Ammon's horn (tissue), 1 donor: ENCODE data around the gene FARP1.

Experiments
- DNase-seq: peaks from one replicate; pipeline ENCODE4 v3.0.0-alpha.2; 2016; ENCODE audit warnings: low spot score

Gene FARP1

DNA sequence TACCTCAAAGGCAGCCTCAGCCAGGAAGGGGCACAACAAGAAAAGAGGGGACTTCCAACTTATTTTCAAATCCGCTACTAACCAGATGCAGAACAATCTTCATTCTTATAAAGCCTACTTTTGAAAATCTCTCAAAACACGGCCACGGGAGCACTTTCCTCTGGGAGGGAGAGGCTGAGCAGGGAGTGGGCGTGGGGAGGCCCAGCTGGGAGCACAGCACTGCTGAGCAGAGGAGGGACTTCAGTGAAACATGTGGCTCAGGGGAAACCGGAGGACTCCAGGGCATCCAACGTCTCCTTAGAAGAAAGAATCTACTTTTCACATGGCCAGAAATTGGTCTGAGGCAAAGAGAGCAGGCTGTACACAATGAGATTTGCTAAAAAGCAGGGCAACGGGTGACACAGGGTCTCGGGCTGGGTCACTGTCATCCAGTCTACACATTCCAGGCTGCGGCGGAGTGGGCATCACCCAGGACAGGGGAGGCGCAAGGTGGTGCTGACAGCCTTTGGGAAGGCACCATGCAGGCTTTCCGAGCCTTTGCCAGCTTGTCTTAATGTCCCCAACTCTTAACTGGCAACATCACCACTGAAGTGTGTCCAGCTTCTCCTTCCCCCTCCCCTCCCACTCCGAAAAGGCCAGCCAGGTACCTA is 317.0 kb downstream of the FARP1 start:
- DNase-seq: no peak

DNA sequence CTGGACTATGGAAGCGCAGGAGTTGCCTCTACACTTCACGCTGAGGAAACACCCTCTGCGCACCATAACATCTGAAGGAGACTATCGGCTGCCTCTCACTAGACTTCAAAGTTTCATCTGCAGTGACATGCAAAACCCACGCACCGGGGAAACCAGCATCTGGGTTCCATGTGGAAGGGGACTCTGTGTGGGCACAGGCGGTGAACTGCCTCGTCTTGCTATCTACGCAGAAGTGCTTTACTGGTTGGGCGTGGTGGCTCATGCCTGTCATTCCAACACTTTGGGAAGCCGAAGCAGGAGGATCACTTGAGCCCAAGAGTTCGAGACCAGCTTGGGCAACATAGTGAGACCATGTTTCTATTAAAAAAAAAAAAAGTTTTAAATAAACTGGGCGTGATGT is 317.6 kb downstream of the FARP1 start:
- DNase-seq: peak; percentile 27

DNA sequence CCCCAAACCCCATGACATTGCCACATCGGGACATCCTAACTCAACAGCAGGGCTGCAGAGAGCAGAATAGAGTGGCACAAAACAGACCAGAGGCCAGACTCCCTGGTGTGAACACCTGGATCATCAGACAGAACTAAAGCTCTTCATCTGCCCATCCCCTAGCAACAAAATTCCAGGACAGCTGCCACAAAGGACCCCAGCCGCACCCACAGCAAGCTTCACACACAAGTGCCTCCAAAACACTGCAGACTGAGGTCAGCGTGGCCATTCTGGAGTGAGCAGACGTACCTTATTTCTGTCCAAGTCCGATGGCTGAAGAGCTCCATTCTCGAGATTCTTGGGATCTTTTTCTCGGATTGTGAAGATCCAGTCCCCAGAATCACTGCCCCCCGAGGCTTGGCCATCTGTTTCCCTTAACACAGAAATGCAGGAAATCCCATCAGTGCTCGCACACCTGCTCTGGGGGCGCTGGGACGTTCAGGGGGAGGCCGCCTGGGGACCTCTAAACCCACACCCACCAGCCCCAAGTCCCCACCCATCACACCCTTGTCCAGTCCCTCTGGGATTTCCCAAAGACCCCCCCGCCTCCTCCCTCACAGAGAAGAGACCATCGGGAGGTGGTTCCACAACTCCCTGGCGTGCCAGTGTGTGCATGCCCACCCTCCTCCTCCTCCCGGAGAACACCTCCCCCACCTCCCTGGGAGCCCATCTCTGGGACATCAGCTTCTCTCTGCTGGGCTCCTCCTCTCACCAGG is 318.8 kb downstream of the FARP1 start:
- DNase-seq: no peak

DNA sequence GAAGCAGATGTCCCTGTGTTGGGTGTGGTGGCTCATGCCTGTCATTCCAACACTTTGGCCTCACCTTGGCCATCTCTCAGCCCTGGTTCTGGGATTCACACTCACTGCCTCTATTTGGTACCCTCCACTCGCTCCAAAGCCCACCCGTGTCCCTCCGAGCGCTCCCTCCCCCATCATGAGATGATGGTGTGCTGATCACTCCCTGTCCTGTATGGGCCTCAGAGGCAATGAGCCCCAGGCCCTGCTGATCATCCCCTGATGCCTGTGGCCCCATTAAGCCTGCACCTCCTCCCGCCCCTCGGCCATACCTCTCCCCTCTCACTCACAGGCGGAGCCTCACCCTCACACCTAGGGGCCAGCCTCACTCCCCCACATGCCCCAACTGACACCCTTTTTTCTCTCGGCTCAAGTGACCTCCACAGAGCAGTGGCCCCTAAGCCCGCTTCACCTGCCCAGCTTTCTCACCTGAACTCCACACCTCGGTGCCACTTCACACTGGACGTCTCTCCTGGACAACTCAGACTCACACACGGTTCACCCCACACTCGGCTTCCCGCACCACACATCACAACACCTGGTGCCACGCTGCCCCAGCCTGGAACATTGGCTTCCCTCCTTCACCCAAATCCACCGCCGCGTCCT is 319.5 kb downstream of the FARP1 start:
- DNase-seq: no peak

DNA sequence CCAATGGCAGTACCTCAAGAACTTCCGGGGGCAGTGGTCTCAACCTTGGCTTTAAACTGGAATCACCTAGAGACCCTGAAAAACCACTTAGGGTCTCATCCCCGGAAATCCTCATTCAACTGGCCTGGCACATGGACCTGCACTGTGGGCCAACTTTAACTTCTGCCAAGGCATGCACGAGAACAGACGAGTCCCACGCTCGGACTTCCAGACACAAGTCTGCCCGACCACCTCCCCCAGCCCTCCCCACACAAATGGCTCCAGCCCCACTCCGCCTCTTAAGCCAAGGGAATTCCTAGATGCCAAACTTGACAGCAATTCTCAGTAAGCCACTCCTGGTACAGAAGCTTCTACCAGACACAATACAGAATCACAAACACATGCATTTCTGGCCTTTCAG is 320.1 kb downstream of the FARP1 start:
- DNase-seq: no peak

DNA sequence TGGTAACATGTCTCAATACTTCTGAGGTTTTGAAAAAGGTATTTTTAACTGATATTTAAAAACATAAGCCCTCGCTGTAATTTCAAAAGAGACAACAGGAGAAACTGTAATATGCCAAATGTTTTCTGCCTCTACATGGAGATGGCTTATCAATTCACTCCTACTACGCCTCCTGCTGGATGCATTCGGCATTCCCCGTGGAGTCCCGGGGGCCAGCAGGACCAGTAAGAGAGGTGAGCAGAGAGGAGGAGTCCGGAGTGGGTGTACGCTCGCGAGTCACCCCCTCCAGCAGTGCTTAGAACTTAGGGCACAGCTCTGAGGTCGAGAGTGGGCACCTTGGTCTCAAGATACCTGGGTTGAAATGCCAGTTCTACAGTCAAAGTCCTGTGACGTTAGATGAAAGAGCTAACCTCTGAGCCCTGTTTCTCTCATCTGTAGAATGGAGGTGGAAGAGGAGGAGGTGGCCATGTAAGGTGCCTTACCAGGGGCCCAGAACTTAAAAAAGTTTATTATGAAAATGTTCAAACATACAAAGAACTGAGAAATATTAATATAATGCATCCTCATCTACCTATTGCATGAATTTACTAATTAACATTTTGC is 323.8 kb downstream of the FARP1 start:
- DNase-seq: no peak

DNA sequence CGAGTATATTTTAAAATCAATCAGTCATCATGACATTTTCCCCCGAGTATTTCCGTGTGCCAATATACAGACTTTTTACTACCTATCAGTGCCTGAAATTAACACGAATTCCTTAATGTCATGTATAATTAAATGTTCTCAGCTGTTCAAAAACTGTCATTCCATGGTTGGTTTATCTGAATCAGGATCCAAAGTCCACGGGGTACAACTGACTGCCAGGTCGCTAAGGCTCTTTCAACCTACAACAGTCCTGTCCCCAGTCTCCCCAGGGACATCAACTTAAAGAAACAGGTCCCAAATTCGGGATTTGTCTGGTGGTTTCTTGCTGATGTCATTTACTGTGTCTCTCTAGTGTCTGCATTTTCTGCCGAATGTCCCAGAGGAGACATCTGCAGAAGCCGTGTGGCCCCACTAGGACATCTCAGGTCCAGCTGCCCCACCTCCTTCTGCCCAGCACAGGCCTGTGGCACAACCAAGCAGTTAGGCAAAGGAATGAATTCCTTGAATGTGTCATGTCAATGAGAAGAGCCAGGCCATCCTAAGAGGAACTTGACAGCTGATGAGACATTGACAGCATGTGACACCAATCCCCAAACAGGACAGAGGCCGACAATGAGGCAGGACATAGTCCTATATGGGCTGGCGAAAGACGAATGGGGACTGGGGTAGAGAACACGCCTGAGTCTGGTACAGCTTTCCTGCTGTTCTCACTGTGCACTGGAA is 324.5 kb downstream of the FARP1 start:
- no peak for DNase-seq

DNA sequence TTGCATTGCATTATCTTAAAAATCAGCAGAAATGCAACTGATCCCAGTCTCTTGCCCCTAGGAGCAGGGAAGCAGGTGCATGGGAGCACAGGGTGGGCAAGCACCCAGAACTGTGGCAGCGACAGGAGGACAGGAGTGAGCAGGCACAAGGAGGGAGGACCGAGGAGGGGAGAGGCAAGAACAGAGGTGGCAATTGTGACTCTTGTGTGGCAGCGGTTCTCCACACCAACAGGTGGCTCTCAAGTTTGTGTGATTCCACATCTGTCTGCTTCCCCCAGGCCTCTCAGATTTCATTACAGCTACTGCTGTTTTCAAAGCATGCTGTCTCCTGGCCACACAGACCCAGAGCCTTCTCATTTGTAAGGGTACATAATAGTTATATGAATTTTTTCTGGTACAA is 325.5 kb downstream of the FARP1 start:
- DNase-seq: no peak

DNA sequence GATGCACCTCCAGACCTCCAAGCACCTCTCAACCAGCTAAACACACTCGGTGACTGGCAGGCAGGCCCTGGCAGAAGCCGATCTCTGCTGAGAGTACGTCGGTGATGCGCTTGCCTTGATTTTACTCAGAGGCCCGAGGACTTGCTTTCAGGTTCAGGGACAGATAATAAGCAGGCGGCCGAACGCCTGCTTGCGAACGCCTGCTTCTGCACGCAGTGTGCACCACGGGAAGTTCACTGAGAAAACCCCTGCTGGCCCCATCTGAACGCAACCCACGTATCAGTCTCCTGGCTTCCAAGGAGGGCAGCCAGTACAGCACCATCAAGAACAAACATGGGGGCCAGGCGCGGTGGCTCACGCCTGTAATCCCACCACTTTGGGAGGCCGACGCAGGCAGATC is 326.0 kb downstream of the FARP1 start:
- no peak for DNase-seq

DNA sequence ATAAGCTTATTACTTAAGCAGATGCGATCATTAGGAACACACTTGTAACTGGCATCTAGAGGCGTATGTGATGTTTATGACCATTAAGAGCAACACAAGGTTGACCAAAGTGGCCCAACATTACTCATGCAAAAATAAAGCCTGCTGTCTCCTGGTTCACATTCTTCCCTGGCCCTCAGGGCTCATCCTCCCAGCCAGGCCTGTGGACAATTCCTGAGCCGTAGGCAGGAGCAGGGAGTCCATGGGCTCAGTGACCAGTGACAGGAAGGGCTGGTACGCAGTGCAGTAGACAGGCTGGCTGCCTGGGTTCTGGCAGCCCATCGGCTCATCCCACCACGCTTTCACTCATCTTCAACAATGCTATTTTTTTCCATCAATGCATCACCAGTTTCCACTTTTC is 328.0 kb downstream of the FARP1 start:
- DNase-seq: no peak

DNA sequence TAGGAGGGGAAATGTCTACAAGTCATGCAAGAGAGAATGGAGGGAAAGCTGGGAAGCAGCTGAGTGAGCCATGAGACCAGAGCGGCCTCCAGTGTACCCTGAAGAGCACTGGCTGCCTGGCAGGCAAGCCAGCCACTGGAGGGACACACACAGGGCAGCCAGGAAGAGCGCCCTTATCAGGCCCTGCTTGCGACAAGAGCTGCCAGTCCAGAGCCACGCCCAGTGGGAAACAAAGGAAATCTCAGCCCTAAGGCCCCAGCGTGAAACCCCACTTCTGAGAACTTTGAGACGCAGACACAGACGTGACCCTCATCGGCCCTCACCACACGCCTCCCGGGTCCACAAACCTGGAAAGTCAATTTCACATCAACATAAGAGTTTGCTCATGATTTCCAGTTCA is 329.0 kb downstream of the FARP1 start:
- no peak for DNase-seq

DNA sequence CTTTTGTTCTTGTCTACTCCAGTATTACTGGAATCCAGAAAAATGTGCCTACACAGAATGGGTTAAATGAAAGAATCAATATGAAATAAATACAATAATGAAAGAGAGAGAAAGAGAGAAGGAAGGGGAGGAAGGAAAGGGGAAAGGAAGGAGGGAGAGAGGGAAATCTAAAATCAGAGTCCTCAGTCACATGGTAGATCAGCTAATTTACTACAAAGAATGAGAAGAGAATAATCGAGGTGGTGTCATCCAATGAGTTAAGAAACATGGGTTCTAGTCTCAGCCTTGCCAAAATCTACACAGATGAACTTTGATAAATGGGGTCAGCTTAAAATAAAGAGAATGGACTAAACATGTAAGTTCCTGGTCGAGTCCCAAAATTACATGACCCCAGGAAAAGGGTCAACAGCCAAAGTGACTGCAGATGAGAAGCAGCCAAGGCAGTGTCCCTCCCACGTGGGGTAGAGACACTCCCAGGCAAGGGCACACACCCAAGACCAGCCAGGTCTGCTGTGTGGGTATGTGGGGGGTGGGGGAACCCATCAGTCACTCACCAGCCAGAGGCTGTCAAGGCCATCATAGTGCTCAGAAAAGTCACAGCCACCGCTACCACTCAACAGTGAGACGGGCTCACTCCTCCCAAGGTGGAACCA is 330.4 kb downstream of the FARP1 start:
- no peak for DNase-seq

DNA sequence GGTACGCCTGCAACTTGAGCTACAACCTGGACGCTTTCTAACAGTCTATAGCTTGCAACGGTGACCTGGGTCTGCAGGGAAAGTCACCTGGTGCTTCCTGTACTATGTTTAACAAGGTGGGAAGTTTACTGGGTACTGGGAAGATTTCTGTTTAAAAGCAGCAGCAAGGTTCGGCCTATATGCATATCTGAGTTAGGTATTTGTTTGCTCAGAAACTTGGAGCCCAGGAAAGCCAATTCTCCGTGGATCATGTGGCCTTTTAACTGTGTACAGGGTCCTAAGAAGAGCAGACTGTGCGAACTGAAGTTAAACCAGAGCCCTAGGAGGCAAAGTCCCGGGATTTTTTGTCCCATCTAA is 330.9 kb downstream of the FARP1 start:
- DNase-seq: no peak

DNA sequence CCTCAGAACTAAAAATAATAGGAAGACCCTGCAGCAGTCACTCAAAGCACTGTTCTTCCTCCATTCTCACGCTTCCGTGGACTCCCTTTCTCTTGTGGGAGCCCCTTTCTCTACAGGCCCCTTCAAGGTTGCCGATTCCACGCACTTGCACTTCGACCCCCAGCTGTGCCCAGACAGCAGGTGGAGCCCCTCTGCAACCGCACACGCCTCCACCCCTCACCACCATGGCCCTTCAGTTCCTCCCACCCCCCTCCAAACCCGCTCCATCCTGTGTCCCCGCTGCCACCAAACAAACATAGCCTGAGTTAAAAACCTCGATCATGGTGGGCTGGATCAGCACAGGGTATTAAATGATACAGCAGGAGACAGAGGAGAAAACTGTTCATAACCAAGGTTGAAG is 331.4 kb downstream of the FARP1 start:
- DNase-seq: no peak

DNA sequence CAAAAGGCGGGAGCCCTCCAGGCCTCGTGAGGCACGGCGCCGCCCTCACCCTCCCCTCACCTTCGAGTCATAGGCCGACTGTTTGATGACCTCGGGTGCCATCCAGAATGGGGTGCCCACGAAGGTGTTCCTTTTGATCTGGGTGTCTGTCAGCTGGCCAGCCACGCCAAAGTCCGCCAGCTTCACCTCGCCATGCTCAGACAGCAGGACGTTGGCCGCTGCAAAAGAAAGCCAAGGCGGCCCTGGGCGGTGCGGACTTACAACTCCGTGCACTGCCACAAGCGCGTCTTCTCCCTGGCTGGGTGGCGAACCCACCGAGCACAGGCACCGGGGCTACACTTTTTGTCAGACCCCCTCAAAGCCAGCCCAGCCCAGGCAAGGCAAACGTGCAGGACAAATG is 331.9 kb downstream of the FARP1 start:
- DNase-seq: no peak

DNA sequence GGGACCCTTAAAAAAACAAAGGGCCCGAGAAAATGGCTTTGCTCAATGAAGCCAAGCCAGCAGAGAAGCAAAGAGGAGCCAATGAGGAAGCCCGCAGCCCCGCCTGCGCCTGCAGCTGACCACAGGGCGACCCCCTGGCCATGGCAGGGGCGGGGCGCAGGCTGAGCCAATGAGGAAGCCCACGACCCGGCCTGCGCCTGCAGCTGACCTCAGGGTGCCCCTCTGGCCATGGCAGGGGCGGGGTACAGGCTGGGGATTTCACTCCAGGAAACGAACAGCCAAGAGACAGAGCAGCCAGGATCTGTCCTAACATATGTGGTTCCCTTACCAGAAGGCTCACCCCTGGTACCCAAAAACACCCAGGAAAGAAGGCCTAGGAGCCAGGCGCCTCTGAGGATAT is 332.6 kb downstream of the FARP1 start:
- peak; percentile 47 for DNase-seq

DNA sequence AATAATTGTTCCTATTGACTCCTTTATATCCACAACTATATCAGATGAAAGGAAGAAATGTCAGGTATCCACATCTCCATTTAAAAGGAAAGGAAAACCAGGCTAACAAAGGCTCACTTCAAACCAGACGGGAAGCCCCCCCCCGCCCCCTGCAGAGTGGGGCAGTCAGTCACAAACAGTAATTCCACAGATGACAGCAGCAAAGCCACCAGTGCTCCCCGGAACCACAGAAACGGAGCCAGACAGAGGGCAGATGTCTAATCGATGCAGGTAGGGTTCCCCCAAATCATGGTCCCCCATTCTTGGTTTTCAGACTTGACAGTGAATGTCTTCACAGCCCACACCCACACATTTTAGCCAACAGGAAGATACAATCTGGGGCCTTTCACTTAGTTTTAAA is 333.2 kb downstream of the FARP1 start:
- DNase-seq: no peak

DNA sequence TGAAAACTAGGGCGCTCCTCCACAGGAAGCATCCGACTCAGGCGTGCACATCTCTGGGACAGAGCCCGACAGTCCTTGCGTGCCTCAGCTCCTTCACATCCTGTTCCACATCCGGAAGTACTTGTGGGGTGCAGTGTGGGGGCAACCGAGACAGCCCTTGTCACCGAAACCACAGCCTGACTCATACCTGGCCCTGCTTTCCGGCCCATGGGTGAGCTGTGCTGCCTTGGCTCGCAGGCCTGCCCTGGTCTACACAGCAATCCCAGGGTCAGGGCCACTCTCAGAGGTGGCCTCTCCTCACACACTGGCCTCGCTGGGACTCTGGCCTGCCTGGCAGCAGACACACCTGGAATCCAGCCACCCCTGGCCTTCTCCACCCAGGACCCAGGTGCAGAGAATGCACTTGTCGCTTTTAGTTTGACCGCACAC is 333.7 kb downstream of the FARP1 start:
- DNase-seq: no peak

DNA sequence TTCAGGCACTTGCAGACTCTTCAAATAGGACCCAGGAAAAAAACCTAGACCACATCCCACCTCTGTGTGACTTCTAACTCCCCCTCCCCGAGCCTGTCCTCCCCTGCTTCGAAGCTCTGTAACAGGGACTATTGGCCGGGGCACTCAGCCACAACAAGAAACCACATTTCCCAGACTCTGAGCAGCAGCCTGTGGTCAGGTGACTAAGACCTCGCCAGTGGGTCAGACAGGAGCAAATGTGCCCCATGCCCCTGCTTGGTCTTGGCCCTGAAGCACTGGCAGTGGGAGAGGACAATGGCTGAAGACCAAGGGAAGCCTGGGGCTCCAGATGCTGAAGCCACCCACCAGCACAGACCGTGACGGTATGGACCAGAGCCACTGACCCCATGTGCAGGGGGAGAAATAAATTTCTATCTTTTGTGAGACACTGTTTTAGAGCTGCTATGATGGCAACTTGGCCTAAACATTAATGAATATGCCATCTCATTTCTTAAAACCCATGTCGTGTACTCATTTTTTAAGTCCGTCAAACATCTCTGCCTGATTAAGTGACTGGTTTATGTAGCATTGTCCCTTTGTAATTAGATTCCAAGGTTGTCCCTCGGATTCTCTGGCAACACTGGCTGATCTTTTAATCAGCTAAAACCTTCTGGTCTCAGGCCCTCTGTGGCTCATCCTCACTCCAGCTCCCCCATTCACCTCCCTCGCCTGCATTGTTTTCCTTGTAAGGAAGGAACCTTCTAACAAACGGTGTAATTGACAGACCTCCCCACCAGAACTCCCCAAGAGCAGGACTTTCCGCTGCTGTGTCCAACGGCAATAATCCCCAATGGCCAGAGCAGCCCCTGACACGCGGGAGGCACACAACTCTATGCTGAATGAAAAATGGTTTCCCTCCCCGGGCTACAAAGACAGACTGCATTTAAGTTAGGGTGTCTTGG is 335.6 kb downstream of the FARP1 start:
- DNase-seq: no peak

DNA sequence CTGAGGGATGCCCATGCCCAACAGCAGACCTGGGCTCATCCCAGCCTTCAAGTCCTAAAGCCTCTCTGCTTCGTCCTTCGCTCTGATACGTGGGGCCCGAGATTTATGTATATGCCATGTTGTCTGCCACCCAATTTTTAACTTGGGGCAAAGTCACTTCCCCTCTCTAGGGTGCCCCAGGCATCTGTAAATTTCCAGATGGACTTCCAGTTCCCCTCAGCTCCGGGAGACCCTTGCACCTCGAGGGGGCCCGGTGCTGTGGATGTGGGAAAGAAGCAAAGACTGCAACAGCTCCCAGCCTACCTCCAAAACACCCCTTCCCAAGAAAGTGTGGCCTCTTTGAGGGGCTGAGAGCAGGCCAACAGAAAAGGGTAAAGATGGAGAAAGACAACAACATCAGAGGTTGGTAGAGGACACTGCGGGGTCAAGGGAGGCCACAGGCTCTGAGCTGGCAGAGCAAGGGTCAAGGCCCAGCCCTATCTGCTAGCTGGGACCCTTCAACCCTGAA is 336.7 kb downstream of the FARP1 start:
- no peak for DNase-seq
